ENCODE data around the gene ASTN2.

DNA sequence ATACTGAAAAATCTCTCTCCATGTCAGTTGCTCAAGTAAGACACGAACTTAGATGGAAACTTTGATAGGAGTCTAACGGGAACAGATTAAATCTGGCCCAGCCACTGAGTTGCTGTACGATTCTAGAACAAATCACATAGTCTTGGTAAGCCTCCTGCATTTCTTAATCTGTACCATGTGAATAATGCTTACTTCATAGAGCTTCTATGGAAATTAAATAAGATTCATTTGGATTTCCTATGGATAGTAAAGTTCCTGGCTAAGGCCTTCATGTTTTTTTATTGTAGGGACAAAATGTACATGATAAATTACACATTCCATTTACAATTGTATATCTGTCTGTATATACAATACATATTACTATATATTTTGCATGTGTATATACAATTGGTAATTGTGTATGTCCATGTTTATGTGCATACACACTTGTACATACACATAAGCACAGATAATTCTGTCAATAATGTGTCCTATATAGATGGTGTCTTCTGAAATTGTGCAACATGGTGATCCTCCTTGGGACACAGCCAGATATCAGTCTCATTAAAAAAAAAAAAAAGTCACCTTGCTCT, 397.4 kb downstream of the ASTN2 start:
- TF ChIP-seq, protein P1, sequence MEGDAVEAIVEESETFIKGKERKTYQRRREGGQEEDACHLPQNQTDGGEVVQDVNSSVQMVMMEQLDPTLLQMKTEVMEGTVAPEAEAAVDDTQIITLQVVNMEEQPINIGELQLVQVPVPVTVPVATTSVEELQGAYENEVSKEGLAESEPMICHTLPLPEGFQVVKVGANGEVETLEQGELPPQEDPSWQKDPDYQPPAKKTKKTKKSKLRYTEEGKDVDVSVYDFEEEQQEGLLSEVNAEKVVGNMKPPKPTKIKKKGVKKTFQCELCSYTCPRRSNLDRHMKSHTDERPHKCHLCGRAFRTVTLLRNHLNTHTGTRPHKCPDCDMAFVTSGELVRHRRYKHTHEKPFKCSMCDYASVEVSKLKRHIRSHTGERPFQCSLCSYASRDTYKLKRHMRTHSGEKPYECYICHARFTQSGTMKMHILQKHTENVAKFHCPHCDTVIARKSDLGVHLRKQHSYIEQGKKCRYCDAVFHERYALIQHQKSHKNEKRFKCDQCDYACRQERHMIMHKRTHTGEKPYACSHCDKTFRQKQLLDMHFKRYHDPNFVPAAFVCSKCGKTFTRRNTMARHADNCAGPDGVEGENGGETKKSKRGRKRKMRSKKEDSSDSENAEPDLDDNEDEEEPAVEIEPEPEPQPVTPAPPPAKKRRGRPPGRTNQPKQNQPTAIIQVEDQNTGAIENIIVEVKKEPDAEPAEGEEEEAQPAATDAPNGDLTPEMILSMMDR (IDR thresholded peaks at IDR 0.05), result no peak
- no peak for TF ChIP-seq POLR2A (IDR thresholded peaks at IDR 0.05)

Data from right lobe of liver (tissue), 4 donors.